ENCODE data around the gene GAN. TPM values are rescaled to one million over a fixed set of nuclear protein-coding genes. Genes with fewer than 3 reads are reported as not detected.

Gene GAN
- total and polyA plus RNA-seq, 10 of the 15 experiments (the other 5 are each of a cell fraction or from before 2014, with no cell fraction given): 0.42 to 8.4 (median 2.5) TPM

DNA sequence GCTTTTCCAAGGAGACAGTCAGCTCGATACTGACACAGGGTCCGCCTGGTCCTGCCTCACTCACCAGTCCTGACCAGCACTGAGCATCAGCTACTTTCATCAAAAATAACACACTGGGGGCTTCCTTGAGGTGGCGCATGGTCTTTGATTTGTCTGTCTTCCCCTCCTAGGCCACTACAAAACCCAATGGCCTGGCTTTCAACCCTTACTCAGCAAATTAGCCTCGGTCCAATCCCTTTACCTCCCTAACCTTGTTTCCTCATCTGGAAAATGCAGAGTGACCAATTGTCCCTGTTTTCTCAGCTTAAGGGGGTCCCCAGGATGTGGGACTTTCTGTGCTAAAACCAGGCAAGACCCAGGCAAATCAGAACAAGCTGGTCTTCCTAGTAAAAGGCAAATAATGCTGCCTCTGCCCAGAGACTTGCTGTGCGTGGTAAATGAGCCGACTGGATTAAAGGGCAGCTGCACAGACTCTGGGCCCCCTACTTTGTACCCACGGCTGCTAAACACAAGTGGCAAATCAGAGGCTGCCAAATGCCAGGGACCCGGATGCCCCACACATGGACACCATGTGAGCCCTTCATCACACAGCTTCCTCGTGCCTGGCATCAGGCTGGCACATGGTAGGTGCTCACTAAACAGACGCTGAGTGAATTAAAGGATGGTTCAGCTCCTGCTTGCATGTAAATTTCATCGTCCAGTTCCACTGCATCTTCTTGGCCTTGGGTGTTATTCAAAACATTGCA lies 98.7 kb downstream of the GAN start:
- Histone ChIP-seq H3K36me3 (ENCODE audit: control insufficient read depth in 2 of 2, insufficient read depth in 2 of 2, low read length in 1 of 2) (no peaks in the 10 kb centered on the region), H4K20me1 (ENCODE audit: control insufficient read depth, insufficient read depth) (no peaks in the 10 kb centered on the region), H3K9me3 (replicated peaks; ENCODE audit: control insufficient read depth, insufficient read depth, low read length) (no peaks in the 10 kb centered on the region), H3K27ac (ENCODE audit: control insufficient read depth, insufficient read depth) (no peak overlapping the region), H3K9ac (ENCODE audit: control insufficient read depth, insufficient read depth, low read length) (no peak overlapping the region), H3K4me3 (no peak overlapping the region), H3K79me2 (ENCODE audit: control insufficient read depth, insufficient read depth, low read length) (no peaks in the 10 kb centered on the region), H3K27me3 (replicated peaks in 1 of 2; ENCODE audit: control insufficient read depth in 2 of 2, insufficient read depth in 2 of 2, low read length in 1 of 2) (no peaks in the 10 kb centered on the region; a peak in 2 of 4 replicates), H3K4me2 (ENCODE audit: control insufficient read depth, insufficient read depth) (no peak overlapping the region), H3K4me1 (ENCODE audit: control insufficient read depth, insufficient read depth, low read length) (no peaks in the 10 kb centered on the region), H2AFZ (ENCODE audit: control insufficient read depth, low read depth, low read length) (no peak overlapping the region)
- BruUV-seq (replicated peaks): no TSS peak
- no peak for DNase-seq (ENCODE audit: low read depth, low spot score)
- in situ Hi-C loops (cut with MboI) (no loop called here), intact Hi-C loops (cut with micrococcal nuclease; ENCODE audit: unreplicated experiment) (no loop called here)
- no peak for ATAC-seq
- no peak for FAIRE-seq
- ChIA-PET POLR2A (no interaction called here), RAD21 (ENCODE audit: unreplicated experiment) (no interaction called here), SMC1A (ENCODE audit: uncharacterized antibody, unreplicated experiment) (interaction anchor here (1.0 to 1.4 kb wide), 2 partner anchors 72 to 283 kb away, joined by 3 to 4 read pairs; no protein-coding TSS in a partner anchor), CTCF (interaction anchor here (0.6 to 1.4 kb wide), 5 partner anchors 18 to 326 kb away, joined by 3 read pairs; no protein-coding TSS in a partner anchor)
- 51% methylated on average over 11 of the region's 11 CpGs for WGBS (ENCODE audit: insufficient coverage, insufficient replicate concordance, low lambda C conversion rate, missing lambda C conversion rate)
- TF ChIP-seq ZZZ3 (IDR thresholded peaks at IDR 0.05; ENCODE audit: control insufficient read depth, insufficient read length, low read depth) (no peak), TCF3 (IDR thresholded peaks at IDR 0.05; ENCODE audit: borderline replicate concordance, insufficient read depth, low read depth, low read length) (no peak), MXI1 (IDR thresholded peaks at IDR 0.05; ENCODE audit: low read depth, low read length) (no peak), ZBTB40 (IDR thresholded peaks at IDR 0.05; ENCODE audit: borderline replicate concordance) (no peak), HDAC2 (IDR thresholded peaks at IDR 0.05) (no peak), IKZF1 (conservative IDR thresholded peaks at IDR 0.05) (no peak)
- TF ChIP-seq, protein P1, sequence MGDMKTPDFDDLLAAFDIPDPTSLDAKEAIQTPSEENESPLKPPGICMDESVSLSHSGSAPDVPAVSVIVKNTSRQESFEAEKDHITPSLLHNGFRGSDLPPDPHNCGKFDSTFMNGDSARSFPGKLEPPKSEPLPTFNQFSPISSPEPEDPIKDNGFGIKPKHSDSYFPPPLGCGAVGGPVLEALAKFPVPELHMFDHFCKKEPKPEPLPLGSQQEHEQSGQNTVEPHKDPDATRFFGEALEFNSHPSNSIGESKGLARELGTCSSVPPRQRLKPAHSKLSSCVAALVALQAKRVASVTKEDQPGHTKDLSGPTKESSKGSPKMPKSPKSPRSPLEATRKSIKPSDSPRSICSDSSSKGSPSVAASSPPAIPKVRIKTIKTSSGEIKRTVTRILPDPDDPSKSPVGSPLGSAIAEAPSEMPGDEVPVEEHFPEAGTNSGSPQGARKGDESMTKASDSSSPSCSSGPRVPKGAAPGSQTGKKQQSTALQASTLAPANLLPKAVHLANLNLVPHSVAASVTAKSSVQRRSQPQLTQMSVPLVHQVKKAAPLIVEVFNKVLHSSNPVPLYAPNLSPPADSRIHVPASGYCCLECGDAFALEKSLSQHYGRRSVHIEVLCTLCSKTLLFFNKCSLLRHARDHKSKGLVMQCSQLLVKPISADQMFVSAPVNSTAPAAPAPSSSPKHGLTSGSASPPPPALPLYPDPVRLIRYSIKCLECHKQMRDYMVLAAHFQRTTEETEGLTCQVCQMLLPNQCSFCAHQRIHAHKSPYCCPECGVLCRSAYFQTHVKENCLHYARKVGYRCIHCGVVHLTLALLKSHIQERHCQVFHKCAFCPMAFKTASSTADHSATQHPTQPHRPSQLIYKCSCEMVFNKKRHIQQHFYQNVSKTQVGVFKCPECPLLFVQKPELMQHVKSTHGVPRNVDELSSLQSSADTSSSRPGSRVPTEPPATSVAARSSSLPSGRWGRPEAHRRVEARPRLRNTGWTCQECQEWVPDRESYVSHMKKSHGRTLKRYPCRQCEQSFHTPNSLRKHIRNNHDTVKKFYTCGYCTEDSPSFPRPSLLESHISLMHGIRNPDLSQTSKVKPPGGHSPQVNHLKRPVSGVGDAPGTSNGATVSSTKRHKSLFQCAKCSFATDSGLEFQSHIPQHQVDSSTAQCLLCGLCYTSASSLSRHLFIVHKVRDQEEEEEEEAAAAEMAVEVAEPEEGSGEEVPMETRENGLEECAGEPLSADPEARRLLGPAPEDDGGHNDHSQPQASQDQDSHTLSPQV (IDR thresholded peaks at IDR 0.05): no peak
- TF ChIP-seq, protein P2, sequence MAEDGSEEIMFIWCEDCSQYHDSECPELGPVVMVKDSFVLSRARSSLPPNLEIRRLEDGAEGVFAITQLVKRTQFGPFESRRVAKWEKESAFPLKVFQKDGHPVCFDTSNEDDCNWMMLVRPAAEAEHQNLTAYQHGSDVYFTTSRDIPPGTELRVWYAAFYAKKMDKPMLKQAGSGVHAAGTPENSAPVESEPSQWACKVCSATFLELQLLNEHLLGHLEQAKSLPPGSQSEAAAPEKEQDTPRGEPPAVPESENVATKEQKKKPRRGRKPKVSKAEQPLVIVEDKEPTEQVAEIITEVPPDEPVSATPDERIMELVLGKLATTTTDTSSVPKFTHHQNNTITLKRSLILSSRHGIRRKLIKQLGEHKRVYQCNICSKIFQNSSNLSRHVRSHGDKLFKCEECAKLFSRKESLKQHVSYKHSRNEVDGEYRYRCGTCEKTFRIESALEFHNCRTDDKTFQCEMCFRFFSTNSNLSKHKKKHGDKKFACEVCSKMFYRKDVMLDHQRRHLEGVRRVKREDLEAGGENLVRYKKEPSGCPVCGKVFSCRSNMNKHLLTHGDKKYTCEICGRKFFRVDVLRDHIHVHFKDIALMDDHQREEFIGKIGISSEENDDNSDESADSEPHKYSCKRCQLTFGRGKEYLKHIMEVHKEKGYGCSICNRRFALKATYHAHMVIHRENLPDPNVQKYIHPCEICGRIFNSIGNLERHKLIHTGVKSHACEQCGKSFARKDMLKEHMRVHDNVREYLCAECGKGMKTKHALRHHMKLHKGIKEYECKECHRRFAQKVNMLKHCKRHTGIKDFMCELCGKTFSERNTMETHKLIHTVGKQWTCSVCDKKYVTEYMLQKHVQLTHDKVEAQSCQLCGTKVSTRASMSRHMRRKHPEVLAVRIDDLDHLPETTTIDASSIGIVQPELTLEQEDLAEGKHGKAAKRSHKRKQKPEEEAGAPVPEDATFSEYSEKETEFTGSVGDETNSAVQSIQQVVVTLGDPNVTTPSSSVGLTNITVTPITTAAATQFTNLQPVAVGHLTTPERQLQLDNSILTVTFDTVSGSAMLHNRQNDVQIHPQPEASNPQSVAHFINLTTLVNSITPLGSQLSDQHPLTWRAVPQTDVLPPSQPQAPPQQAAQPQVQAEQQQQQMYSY (CRISPR knock-in tag; IDR thresholded peaks at IDR 0.05): no peak
- TF ChIP-seq, protein P3, sequence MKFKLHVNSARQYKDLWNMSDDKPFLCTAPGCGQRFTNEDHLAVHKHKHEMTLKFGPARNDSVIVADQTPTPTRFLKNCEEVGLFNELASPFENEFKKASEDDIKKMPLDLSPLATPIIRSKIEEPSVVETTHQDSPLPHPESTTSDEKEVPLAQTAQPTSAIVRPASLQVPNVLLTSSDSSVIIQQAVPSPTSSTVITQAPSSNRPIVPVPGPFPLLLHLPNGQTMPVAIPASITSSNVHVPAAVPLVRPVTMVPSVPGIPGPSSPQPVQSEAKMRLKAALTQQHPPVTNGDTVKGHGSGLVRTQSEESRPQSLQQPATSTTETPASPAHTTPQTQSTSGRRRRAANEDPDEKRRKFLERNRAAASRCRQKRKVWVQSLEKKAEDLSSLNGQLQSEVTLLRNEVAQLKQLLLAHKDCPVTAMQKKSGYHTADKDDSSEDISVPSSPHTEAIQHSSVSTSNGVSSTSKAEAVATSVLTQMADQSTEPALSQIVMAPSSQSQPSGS (IDR thresholded peaks at IDR 0.05; ENCODE audit: low read length): no peak
